AG04450 (cell line): ENCODE results near the gene UBE2H. TPM values are rescaled to one million over a fixed set of nuclear protein-coding genes. Genes with fewer than 3 reads are reported as not detected.

Experiments
- CTCF ChIA-PET: fragments of 300-600, 350-600 bp; formaldehyde crosslinking; extraction: SDS; loops from one replicate; lab custom pipeline; 2022; ENCODE audit warnings: antibody characterized with exemption, inconsistent platforms; lab: Charles Lee
- POLR2A ChIA-PET: fragments of 350-600 bp; formaldehyde crosslinking; extraction: SDS; loops from one replicate; lab custom pipeline; 2021; ENCODE audit warnings: antibody characterized with exemption, inconsistent platforms; lab: Yijun Ruan, JAX
- DNase-seq: peaks from one replicate; pipeline ENCODE4 v3.0.0-alpha.2; 2011; ENCODE audit warnings: low read depth, low spot score
- H3K27ac ChIP-seq: one replicate; pipeline ENCODE4 v1.5.1; 2012; ENCODE audit warnings: low read depth, low read length, control low read depth
- H3K27me3 ChIP-seq: one replicate; pipeline ENCODE4 v1.6.0; 2012; ENCODE audit warnings: low read length; ENCODE audit not compliant: control insufficient read depth, insufficient read depth
- H3K4me3 ChIP-seq: 2 replicates; pipeline ENCODE4 v1.5.1; 2011; ENCODE audit warnings: mild to moderate bottlenecking, low read depth, low read length, control low read depth
- H3K9me3 ChIP-seq: 2 replicates; pipeline ENCODE4 v1.5.1; 2012; ENCODE audit warnings: low read length; ENCODE audit not compliant: control insufficient read depth, insufficient read depth
- polyA plus RNA-seq: library from polyadenylated mRNA; depleted of rRNA; stranded (reverse); fragments of >200 nt; gene quantifications from 2 replicates; pipeline ENCODE4 v1.2.3, GENCODE V29; 2011; rRNA removed
- small RNA-seq: library from RNA; depleted of rRNA; stranded (forward); fragments of <200 nt; gene quantifications from one replicate; pipeline ENCODE3, GENCODE V24; 2012; ENCODE audit warnings: low read depth; ENCODE audit not compliant: insufficient read length
- TF ChIP-seq, protein P1 (sequence below): IDR thresholded peaks from 2 replicates; pipeline ENCODE4 v1.5.1; 2011; ENCODE audit warnings: low read depth, low read length, control low read depth, inconsistent platforms

Gene UBE2H
- polyA plus RNA-seq, 1 experiment = 180 TPM

GRCh38 chr7:129781928-129782817 is 170.6 kb downstream of the UBE2H start:
- Histone ChIP-seq H3K9me3 (peaks cover 14% of the 10 kb centered on the region), H3K27me3 (peaks cover 93% of the 10 kb centered on the region), H3K4me3 (no peak overlapping the region), H3K27ac (no peak overlapping the region)
- TF ChIP-seq, protein P1, sequence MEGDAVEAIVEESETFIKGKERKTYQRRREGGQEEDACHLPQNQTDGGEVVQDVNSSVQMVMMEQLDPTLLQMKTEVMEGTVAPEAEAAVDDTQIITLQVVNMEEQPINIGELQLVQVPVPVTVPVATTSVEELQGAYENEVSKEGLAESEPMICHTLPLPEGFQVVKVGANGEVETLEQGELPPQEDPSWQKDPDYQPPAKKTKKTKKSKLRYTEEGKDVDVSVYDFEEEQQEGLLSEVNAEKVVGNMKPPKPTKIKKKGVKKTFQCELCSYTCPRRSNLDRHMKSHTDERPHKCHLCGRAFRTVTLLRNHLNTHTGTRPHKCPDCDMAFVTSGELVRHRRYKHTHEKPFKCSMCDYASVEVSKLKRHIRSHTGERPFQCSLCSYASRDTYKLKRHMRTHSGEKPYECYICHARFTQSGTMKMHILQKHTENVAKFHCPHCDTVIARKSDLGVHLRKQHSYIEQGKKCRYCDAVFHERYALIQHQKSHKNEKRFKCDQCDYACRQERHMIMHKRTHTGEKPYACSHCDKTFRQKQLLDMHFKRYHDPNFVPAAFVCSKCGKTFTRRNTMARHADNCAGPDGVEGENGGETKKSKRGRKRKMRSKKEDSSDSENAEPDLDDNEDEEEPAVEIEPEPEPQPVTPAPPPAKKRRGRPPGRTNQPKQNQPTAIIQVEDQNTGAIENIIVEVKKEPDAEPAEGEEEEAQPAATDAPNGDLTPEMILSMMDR = no peak
- ChIA-PET POLR2A (no interaction called here), CTCF (no interaction called here)
- no peak for DNase-seq

DNA sequence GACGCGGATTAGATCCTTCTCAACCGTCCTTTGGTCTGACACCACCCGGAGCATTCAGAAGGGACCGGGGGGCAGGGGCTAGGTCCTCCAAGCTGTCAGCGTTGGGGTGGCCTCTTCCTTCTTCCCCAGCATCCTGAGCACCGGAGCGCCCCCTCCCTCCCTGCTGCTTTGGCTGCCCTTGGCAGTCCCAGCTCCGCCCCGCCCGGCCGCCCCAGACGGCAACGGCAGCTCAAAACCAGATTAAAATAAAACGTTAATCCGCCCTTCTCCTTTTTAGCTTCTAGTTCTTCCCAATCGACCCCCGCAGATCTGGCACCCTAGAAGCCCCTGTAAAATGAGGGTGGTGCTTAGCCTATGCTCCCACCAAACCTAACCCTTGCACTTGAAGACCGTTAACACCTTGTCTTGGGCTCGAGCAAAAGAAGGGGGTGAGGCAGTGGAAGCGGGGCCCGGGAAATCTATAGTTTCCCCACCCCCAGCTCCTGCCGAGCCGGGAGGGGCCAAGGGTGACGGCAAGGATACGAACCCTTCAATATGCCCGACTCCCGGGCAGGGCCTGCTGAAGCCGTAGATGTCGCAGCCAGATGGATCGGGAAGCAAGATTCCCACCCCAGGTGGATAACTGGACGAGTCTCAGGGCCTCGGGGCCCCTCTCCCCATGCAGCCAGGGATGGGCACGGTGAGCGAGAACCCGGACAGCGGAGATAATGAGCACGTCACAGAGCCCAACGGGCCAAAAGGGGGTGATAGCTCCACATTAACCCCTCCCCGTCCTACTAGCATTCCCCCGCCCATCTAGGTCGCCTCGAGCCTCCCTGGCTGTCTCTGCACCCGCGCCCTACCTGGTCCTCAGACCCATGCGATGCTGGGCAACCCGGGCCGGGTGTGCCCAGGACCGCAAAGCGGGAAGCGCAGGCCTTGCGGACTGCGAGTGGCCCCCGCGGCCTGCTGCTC is 171.5 kb downstream of the UBE2H start:
- Histone ChIP-seq H3K9me3 (peaks cover 15% of the 10 kb centered on the region), H3K4me3 (no peak overlapping the region), H3K27me3 (peaks cover 92% of the 10 kb centered on the region), H3K27ac (no peak overlapping the region)
- TF ChIP-seq, protein P1 = no peak
- ChIA-PET POLR2A (no interaction called here), CTCF (no interaction called here)
- DNase-seq = no peak

Small RNAs within 50 kb of the gene (small RNA-seq; reads per million reads assigned to genes)
- not detected for gene RF00019

Other genes with a start within 250 kb of the UBE2H start
- gene ZC3HC1, start 98.4 kb upstream of the UBE2H start, polyA plus RNA-seq = 25.1 and 26.4 TPM in 2 replicates
- 23.3 and 29.7 TPM in 2 replicates for gene KLHDC10, start 117.6 kb upstream of the UBE2H start, polyA plus RNA-seq